H9 (cell line): ENCODE results near the gene RGS8. TPM values are rescaled to one million over a fixed set of nuclear protein-coding genes. Genes with fewer than 3 reads are reported as not detected.

Source experiments
- DNase-seq: peaks from one replicate; pipeline ENCODE4 v3.0.0-alpha.2; 2017
- H2AFZ ChIP-seq: one replicate; pipeline ENCODE4 v1.6.1; 2013; ENCODE audit warnings: mild to moderate bottlenecking, low read length, control low read depth, moderate library complexity
- H2AK5ac ChIP-seq: 2 replicates; pipeline ENCODE4 v1.6.1; 2013; ENCODE audit warnings: low read length, control low read depth, mixed read lengths; ENCODE audit not compliant: insufficient read length
- H2BK120ac ChIP-seq: one replicate; pipeline ENCODE4 v1.6.1; 2013; ENCODE audit warnings: low read depth, mild to moderate bottlenecking, low read length, control low read depth, inconsistent platforms; ENCODE audit not compliant: poor library complexity, severe bottlenecking
- H2BK12ac ChIP-seq: 2 replicates; pipeline ENCODE4 v1.6.1; 2013; ENCODE audit warnings: low read length, control low read depth, mixed read lengths, low read depth; ENCODE audit not compliant: insufficient read length
- H2BK15ac ChIP-seq: 2 replicates; pipeline ENCODE4 v1.6.1; 2013; ENCODE audit warnings: low read depth, low read length, control low read depth
- H2BK20ac ChIP-seq: one replicate; pipeline ENCODE4 v1.6.1; 2013; ENCODE audit warnings: low read depth, mild to moderate bottlenecking, low read length, control low read depth, inconsistent platforms; ENCODE audit not compliant: poor library complexity, severe bottlenecking
- H2BK5ac ChIP-seq: 2 replicates; pipeline ENCODE4 v1.6.1; 2013; ENCODE audit warnings: low read length, control low read depth, mixed read lengths; ENCODE audit not compliant: insufficient read length
- H3K14ac ChIP-seq: 2 replicates; pipeline ENCODE4 v1.6.1; 2013; ENCODE audit warnings: low read length, control low read depth; ENCODE audit not compliant: insufficient read depth
- H3K18ac ChIP-seq: 2 replicates; pipeline ENCODE4 v1.6.1; 2013; ENCODE audit warnings: low read depth, mild to moderate bottlenecking, mixed read lengths, low read length, control low read depth; ENCODE audit not compliant: insufficient read length
- H3K23ac ChIP-seq: 2 replicates; pipeline ENCODE4 v1.6.1; 2013; ENCODE audit warnings: low read length, control low read depth, mixed read lengths, low read depth; ENCODE audit not compliant: insufficient read length
- H3K23me2 ChIP-seq: 2 replicates; pipeline ENCODE4 v1.6.1; 2013; ENCODE audit warnings: low read depth, mild to moderate bottlenecking, mixed read lengths, low read length, control low read depth; ENCODE audit not compliant: insufficient read length, poor library complexity, severe bottlenecking
- H3K27ac ChIP-seq: 2 replicates; pipeline ENCODE4 v1.5.1; 2013; ENCODE audit warnings: low read length, control low read depth, mixed read lengths, low read depth; ENCODE audit not compliant: insufficient read length
- H3K27me3 ChIP-seq: 2 replicates; pipeline ENCODE4 v1.6.1; 2013; ENCODE audit warnings: low read length, control low read depth, inconsistent platforms; ENCODE audit not compliant: insufficient read depth
- H3K4ac ChIP-seq: 2 replicates; pipeline ENCODE4 v1.6.1; 2013; ENCODE audit warnings: low read depth, mild to moderate bottlenecking, control low read depth, inconsistent platforms, low read length, moderate library complexity
- H3K4me1 ChIP-seq: 2 replicates; pipeline ENCODE4 v1.6.1; 2013; ENCODE audit warnings: low read length, control low read depth, inconsistent platforms; ENCODE audit not compliant: insufficient read depth
- H3K4me2 ChIP-seq: 2 replicates; pipeline ENCODE4 v1.6.1; 2013; ENCODE audit warnings: low read length, control low read depth, mixed read lengths; ENCODE audit not compliant: insufficient read length, insufficient read depth
- H3K56ac ChIP-seq: 2 replicates; pipeline ENCODE4 v1.6.1; 2013; ENCODE audit warnings: low read depth, mild to moderate bottlenecking, mixed read lengths, low read length, control low read depth; ENCODE audit not compliant: insufficient read length
- H3K79me1 ChIP-seq: 2 replicates; pipeline ENCODE4 v1.6.1; 2013; ENCODE audit warnings: low read depth, mild to moderate bottlenecking, moderate library complexity, low read length, control low read depth, inconsistent platforms; ENCODE audit not compliant: insufficient read depth, poor library complexity, severe bottlenecking
- H3K79me2 ChIP-seq: 2 replicates; pipeline ENCODE4 v1.6.1; 2013; ENCODE audit warnings: low read length, control low read depth, inconsistent platforms; ENCODE audit not compliant: insufficient read depth
- H3K9ac ChIP-seq: 2 replicates; pipeline ENCODE4 v1.6.1; 2013; ENCODE audit warnings: low read length, control low read depth, mixed read lengths; ENCODE audit not compliant: insufficient read length; ENCODE audit errors: extremely low read depth
- H3K9me3 ChIP-seq: one replicate; pipeline ENCODE4 v1.6.1; 2013; ENCODE audit warnings: low read depth, low read length, inconsistent platforms; ENCODE audit not compliant: control insufficient read depth
- H3T11ph ChIP-seq: one replicate; pipeline ENCODE4 v1.6.1; 2013; ENCODE audit warnings: mild to moderate bottlenecking, low read length, control low read depth, inconsistent platforms
- H4K20me1 ChIP-seq: one replicate; pipeline ENCODE4 v1.6.1; 2013; ENCODE audit not compliant: control insufficient read depth, insufficient read length, insufficient read depth
- H4K5ac ChIP-seq: 2 replicates; pipeline ENCODE4 v1.6.1; 2013; ENCODE audit warnings: low read depth, mild to moderate bottlenecking, mixed read lengths, low read length, control low read depth; ENCODE audit not compliant: insufficient read length
- H4K8ac ChIP-seq: replicated peaks from 2 replicates; pipeline ENCODE4 v1.6.1; 2013; ENCODE audit warnings: low read length, control low read depth, mixed read lengths, low read depth; ENCODE audit not compliant: insufficient read length
- H4K91ac ChIP-seq: 2 replicates; pipeline ENCODE4 v1.6.1; 2013; ENCODE audit warnings: low read depth, mild to moderate bottlenecking, moderate library complexity, mixed read lengths, low read length, control low read depth; ENCODE audit not compliant: insufficient read length
- H3K27ac Mint-ChIP-seq, 3 experiments: 2 replicates in 2 of 3; 3 replicates in 1 of 3; pipeline ENCODE4 v1.8.0; 2020 to 2021; ENCODE audit warnings: mixed read lengths in 3 of 3, mild to moderate bottlenecking in 1 of 3, moderate library complexity in 1 of 3
- H3K27me3 Mint-ChIP-seq: 2 replicates; pipeline ENCODE4 v1.8.0; 2021; ENCODE audit warnings: low read depth, mild to moderate bottlenecking, moderate library complexity, mixed read lengths
- H3K36me3 Mint-ChIP-seq, 3 experiments: 2 replicates in 2 of 3; 3 replicates in 1 of 3; pipeline ENCODE4 v1.8.0; 2020 to 2021; ENCODE audit warnings: low read depth in 3 of 3, mixed read lengths in 3 of 3; ENCODE audit not compliant: insufficient read depth in 1 of 3
- H3K4me1 Mint-ChIP-seq, 2 experiments: 2 replicates each; pipeline ENCODE4 v1.8.0; 2020; ENCODE audit warnings: mixed read lengths in 2 of 2
- H3K4me3 Mint-ChIP-seq, 2 experiments: 2 replicates in 1 of 2; 3 replicates in 1 of 2; pipeline ENCODE4 v1.8.0; 2020 to 2021; ENCODE audit warnings: mild to moderate bottlenecking in 2 of 2, mixed read lengths in 2 of 2, moderate library complexity in 1 of 2
- H3K9me3 Mint-ChIP-seq, 2 experiments: 2 replicates in 1 of 2; 3 replicates in 1 of 2; pipeline ENCODE4 v1.8.0; 2020; ENCODE audit warnings: mild to moderate bottlenecking in 2 of 2, mixed read lengths in 2 of 2, moderate library complexity in 1 of 2
- WGBS: extraction: QIAGEN DNeasy Blood & Tissue Kit; methylation state at CpG from one replicate; pipeline ENCODE4 v1.1.7; 2013; ENCODE audit warnings: missing lambda C conversion rate, low lambda C conversion rate, mixed read lengths; ENCODE audit not compliant: insufficient read length; ENCODE audit errors: extremely low coverage; 5-methylcytosine and 5-hydroxymethylcytosine counted together
- total RNA-seq: library from RNA; stranded (reverse); gene quantifications from 2 replicates; pipeline ENCODE4 v1.2.1, GENCODE V29; 2021
- TF ChIP-seq, protein P1 (sequence below): fragments of 200-600 bp; sonication (generic); conservative IDR thresholded peaks from 3 replicates; pipeline ENCODE4 v1.8.0; 2021; ENCODE audit warnings: antibody characterized with exemption, mild to moderate bottlenecking

Gene RGS8
- total RNA-seq, 1 experiment from 2014 or later, result not detected

DNA sequence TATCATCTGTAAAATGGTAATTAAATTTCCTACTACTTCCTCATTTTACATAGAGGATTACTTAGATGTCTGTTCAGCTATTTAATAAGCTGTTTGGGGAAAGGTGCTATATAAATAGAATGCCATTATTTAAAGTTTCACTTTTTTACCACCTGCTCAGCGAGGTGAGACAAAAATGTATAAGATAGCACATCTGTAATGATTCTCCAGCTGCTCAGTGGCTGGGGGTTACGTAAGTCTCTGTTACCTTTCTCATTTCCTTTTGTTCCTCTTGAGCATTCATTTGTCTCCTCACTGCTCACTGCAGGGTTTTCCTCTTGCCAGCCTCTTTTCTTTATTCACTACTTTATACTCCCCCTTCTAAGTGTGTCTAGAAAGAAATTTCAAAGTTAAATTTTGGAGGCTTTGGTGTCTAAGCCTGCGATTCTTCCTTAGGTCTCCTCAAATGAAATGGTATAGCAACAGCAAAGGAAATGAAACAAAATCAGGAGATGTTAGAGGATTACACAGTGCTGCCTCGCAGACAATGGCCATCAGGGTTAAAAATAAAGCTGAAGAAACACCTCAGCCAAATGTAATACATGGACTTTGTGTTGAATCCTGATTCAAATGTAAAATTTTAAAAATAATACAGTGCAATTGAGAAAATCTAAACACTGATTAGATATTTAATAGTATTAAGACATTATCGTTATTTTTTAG, 6.8 kb downstream of the RGS8 start:
- Histone ChIP-seq H4K8ac (no peak overlapping the region), H2AK5ac (no peak overlapping the region), H2BK15ac (no peak overlapping the region), H4K5ac (no peak overlapping the region), H3K23ac (no peak overlapping the region), H2BK20ac (no peak overlapping the region), H3K27ac (no peak overlapping the region), H3K27me3 (no peaks in the 10 kb centered on the region), H3K9me3 (no peaks in the 10 kb centered on the region), H2BK5ac (no peak overlapping the region), H3K4me2 (no peak overlapping the region), H3K9ac (no peak overlapping the region), H2BK12ac (no peak overlapping the region), H3K14ac (no peak overlapping the region), H3K18ac (no peak overlapping the region), H3K4me1 (no peaks in the 10 kb centered on the region; the same call in 1 of the 2 replicates), H3T11ph (no peak overlapping the region), H3K79me2 (no peaks in the 10 kb centered on the region), H2AFZ (no peak overlapping the region), H2BK120ac (no peak overlapping the region), H3K4ac (no peak overlapping the region), H4K91ac (no peak overlapping the region), H4K20me1 (no peaks in the 10 kb centered on the region), H3K23me2 (no peaks in the 10 kb centered on the region), H3K79me1 (no peaks in the 10 kb centered on the region), H3K56ac (no peak overlapping the region)
- H3K9me3 Mint-ChIP-seq, result no peaks in the 10 kb centered on the region
- peaks cover 15 to 24% of the 10 kb centered on the region in 2 experiments for H3K4me1 Mint-ChIP-seq
- WGBS, result no CpG with 5 or more reads among the region's 5 CpGs
- peaks cover 13% of the 10 kb centered on the region for H3K27me3 Mint-ChIP-seq
- no peaks in the 10 kb centered on the region for H3K36me3 Mint-ChIP-seq
- H3K4me3 Mint-ChIP-seq, result no peak overlapping the region
- no peak overlapping the region for H3K27ac Mint-ChIP-seq
- TF ChIP-seq, protein P1, sequence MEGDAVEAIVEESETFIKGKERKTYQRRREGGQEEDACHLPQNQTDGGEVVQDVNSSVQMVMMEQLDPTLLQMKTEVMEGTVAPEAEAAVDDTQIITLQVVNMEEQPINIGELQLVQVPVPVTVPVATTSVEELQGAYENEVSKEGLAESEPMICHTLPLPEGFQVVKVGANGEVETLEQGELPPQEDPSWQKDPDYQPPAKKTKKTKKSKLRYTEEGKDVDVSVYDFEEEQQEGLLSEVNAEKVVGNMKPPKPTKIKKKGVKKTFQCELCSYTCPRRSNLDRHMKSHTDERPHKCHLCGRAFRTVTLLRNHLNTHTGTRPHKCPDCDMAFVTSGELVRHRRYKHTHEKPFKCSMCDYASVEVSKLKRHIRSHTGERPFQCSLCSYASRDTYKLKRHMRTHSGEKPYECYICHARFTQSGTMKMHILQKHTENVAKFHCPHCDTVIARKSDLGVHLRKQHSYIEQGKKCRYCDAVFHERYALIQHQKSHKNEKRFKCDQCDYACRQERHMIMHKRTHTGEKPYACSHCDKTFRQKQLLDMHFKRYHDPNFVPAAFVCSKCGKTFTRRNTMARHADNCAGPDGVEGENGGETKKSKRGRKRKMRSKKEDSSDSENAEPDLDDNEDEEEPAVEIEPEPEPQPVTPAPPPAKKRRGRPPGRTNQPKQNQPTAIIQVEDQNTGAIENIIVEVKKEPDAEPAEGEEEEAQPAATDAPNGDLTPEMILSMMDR, result no peak
- no peak for DNase-seq
